CD4-positive, alpha-beta T cell treated with Interleukin-17A for 4 hours (primary cell): ENCODE data around the gene ATRAID.
"Not testable (repeated sequence)": the region's sequence is repeated elsewhere in the genome, so short reads cannot be mapped to it uniquely, and the experiment has no call there.

ENCODE experiments used
- DNase-seq: peaks from one replicate; pipeline ENCODE4 v3.0.0-alpha.2; 2020; ENCODE audit warnings: mixed read lengths

ATRAID gene

GRCh38 chr2:27194538-27195354, 17.1 kb upstream of the ATRAID start:
- DNase-seq: no peak

- DNase-seq: not testable (repeated sequence)
Measured at GRCh38 chr2:27195799-27196198, 16.0 kb upstream of the ATRAID start.

GRCh38 chr2:27198068-27198467, 13.8 kb upstream of the ATRAID start:
- DNase-seq: not testable (repeated sequence)

- no peak for DNase-seq
Measured at GRCh38 chr2:27198627-27199026, 13.2 kb upstream of the ATRAID start.

- no peak for DNase-seq
Measured at GRCh38 chr2:27199241-27199640, 12.6 kb upstream of the ATRAID start.

GRCh38 chr2:27201675-27202074, 10.2 kb upstream of the ATRAID start:
- no peak for DNase-seq

- no peak for DNase-seq
Measured at GRCh38 chr2:27202854-27203253, 9.0 kb upstream of the ATRAID start.

GRCh38 chr2:27203741-27204140, 8.1 kb upstream of the ATRAID start:
- no peak for DNase-seq

- no peak for DNase-seq
Measured at GRCh38 chr2:27204566-27204965, 7.3 kb upstream of the ATRAID start.

- DNase-seq: no peak
Measured at GRCh38 chr2:27205206-27205605, 6.6 kb upstream of the ATRAID start.

- no peak for DNase-seq
Measured at GRCh38 chr2:27206346-27206745, 5.5 kb upstream of the ATRAID start.

GRCh38 chr2:27208486-27209050, 3.3 kb upstream of the ATRAID start:
- no peak for DNase-seq

GRCh38 chr2:27209621-27210401, 2.0 kb upstream of the ATRAID start:
- no peak for DNase-seq

- DNase-seq: peak; percentile 6
Measured at GRCh38 chr2:27211241-27211942, 449 bp upstream of the ATRAID start.

GRCh38 chr2:27212626-27213471, 1.0 kb downstream of the ATRAID start:
- no peak for DNase-seq

GRCh38 chr2:27214941-27215340, 3.1 kb downstream of the ATRAID start:
- DNase-seq: no peak

- DNase-seq: no peak
Measured at GRCh38 chr2:27216416-27217137, 4.7 kb downstream of the ATRAID start.

GRCh38 chr2:27217173-27218121, 5.6 kb downstream of the ATRAID start, which contains the start of gene CAD:
Gene CAD (plus strand): TSS chr2:27217369. CDS start chr2:27217552, 183 bp downstream.
- peak; percentile 90 for DNase-seq

- no peak for DNase-seq
Measured at GRCh38 chr2:27218614-27219013, 6.8 kb downstream of the ATRAID start.

GRCh38 chr2:27219091-27219490, 7.2 kb downstream of the ATRAID start:
- no peak for DNase-seq
